ENCODE results near the gene NRXN3. TPM values are rescaled to one million over a fixed set of nuclear protein-coding genes. Genes with fewer than 3 reads are reported as not detected.

Gene NRXN3
- total RNA-seq, 1 donor from 2014 or later, result 35.6 TPM

DNA sequence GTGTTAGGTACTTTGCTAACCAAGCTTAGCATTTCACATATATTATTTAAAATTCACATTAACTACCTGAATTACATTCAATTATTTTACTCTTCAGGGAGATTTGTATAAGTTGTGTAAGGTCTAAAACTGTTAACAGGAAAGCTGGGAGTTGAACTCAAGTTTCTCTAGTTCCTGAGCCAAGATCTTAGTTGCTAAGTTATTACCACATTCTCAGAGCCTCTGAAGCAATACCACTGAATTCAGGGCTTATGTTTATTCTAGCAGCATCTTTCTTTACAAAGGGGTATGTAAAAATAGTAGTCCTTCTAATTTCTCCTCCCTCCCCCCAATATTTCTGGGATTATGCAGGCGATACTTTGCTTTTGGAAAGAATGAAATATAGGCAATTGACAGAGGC lies 1254.3 kb downstream of the NRXN3 start:
- no peak for DNase-seq

DNA sequence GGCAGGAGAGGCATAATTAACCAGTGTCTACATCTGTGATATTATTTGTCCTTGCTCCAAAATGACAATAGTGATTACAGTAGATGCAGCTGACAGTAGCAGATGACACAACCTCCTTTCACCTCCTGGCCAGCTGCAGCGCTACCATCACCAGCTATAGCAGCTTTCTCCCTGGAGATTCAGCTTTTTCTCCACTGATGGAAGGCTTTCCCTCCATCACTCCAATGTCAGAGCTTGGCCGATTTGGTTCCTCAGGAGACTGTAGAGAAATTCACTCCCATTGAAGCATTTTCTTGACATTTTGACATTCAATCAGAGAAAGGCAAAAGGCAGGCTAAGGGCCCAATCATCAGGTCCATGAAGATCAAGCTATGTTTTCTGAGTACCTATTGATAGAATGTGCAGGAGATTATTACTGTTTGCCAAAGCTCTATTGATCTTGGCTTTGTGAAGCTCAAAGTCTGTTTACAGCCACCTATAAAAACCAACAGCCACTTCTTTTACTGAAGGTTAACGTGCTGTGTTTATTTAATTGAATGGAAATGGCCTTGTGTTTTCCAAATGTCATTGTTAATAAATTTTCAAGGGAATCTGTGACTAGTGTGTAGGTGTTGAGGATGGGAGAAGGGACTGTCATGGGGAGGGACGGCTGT lies 1256.1 kb downstream of the NRXN3 start:
- DNase-seq, result no peak

DNA sequence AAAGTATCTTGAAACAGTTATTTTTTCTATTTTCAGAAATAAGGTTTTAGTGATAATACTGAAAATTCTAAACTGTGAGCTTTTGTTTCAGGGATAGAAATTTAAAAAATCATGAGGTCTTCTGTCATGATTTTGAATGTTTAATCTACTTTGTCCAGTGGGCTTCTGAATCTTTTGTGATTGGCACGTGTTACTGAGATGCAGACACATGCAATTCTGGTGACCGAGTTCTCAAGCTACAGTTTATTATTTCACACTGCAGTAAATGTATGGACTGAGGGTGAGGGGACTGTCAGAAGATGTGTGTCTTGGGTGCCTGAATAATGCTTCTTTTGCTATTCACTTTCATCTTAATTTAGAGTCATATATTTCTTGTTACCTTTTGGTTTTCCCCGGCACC lies 1262.5 kb downstream of the NRXN3 start:
- DNase-seq, result no peak

GRCh38 chr14:79436335-79436734 lies 1266.2 kb downstream of the NRXN3 start:
- DNase-seq, result no peak

GRCh38 chr14:79437951-79438350 lies 1267.8 kb downstream of the NRXN3 start:
- no peak for DNase-seq

DNA sequence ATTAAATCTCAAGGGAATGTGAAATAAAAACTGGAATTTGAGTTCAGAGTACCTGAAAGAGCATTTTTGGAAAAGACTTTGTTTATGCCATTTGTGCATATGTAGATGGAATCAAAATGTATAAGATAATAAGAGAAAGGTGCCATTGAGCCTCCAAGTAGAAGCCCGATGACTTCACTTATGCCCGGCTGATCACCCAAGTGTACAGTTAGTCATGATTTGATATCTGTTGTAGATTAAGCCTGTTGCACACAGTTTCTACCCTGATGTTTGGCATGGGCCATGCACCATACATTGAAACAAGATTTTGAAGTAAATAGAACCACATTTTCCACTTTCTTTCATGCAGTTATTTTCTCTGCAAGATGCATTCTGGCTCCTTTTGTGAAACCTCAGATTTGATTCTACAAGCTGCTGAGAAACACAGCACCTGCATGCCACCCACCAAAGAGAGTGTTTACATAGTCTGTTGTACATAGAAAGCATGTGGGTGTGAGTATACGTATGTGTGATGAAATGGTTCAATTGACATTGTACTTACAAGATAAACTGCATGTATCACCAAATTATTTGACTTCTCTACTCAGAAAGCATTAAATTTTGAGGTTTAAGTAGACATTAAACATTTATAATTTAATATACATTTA lies 1268.6 kb downstream of the NRXN3 start:
- DNase-seq, result no peak

DNA sequence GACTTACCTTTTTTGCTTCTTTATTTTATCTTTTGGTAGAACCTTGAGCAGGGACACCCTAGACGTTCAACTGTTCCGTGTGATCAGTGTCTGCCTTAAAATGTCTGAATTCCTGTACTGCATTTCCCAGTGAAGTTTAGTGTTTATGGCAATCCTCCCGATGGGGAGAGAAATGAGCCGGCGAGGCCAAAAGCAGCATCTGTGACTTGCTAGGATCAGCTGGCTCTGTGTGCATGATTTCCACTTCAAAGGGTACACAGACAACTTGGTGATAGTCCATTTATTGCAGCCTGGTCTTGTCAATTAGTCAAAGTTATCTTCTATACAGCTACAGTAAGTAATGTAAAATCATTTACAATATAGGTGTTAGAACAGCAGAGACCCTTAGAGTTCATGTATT lies 1272.6 kb downstream of the NRXN3 start:
- DNase-seq, result no peak

- DNase-seq, result no peak
Observed at GRCh38 chr14:79443602-79444001, 1273.4 kb downstream of the NRXN3 start.

GRCh38 chr14:79448960-79449359 lies 1278.8 kb downstream of the NRXN3 start:
- no peak for DNase-seq

- DNase-seq, result no peak
Observed at GRCh38 chr14:79451601-79452000, 1281.4 kb downstream of the NRXN3 start.

DNA sequence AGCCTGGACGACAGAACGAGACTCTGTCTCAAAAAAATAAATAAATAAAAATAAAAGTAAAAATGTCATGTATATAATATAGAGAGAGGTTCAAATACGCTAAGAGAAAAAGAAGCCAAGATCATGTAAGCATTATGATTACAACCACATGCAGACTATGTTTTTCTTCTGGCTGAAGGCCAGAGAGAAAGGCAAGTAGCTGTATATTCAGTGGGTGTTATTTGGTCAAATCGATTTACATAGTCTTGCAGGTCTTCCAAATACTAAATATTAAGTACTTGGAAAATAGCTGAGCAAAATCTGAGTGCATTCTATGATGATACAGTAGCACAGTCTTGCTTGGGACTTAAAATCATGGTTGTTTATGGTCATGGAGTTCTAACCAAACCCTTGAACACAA lies 1283.1 kb downstream of the NRXN3 start:
- DNase-seq, result no peak

GRCh38 chr14:79464468-79464867 lies 1294.3 kb downstream of the NRXN3 start:
- DNase-seq, result no peak

DNA sequence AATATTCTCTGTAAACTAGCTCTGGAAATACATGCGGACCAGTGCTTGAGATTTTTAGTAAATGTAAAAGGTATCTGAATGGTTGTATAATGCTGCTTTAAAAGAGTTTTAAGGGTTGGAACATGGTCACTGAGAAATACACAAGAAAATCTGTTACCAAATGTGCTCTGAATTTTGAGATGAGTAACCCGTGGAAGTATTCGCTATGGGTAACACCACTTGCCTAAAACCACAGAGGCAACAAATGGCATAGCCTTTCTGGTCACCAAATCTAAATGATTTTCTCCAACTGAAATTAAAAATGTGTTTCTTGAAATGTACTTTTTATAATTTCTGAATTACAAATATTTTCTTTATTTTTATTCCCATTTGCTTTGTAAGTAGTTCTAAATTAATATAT lies 1295.5 kb downstream of the NRXN3 start:
- no peak for DNase-seq

- no peak for DNase-seq
Observed at GRCh38 chr14:79466938-79467527, 1296.9 kb downstream of the NRXN3 start.

DNA sequence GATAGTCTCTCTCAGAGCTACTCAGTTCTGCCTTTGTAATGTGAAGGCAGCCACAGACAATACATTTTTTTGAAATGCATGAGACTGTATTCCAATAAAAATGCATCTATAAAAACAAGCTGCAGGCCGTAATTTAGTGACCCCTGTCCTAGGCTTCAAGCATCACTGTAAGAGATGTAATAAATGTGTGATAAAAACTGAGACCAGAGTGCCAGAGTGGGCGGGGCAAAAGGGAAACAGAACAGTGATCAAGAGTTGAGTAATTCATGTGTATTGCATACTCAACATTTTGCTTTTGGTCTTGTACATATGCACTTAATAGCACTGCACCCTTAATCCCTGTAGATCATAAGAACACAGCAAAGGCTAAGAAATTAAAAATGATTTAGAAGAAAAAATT lies 1297.7 kb downstream of the NRXN3 start:
- no peak for DNase-seq

DNA sequence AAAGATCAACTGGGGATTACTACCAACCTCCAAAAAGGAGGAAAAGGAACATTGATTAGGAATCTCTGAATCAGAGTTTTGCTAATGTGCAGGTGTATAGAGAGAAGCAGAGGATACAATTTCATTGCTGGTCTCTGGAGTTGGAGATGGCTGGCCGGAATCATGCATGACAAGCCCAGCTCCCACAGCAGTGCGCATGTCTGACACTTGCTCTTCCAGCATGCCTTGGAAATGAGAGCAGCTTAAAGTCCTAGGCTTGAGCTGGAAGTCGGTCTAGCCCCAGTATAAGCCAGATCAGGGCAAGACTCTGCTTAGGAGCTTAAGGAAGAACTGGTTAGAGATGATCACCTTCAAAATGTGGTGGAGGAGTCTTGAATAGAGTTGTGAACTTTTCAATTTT lies 1298.3 kb downstream of the NRXN3 start:
- no peak for DNase-seq

DNA sequence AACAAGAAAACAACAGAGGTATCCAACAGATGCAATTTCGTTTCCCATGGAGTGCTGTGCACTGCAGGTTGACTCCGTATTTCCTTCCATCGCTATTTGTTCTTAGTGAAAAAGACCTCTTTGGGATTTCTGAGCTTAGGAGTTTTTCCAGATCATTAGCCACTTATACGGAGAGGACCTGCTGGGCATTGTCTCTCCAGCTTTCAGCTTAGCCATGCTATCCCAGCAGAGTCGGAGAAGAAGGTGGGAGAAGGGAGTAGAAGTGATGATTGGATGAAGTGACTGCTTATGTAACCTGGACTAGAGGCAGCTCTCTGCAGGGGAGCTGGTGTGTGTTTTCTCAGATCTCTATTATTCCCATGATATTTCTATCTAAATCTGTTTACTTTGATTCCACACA lies 1303.5 kb downstream of the NRXN3 start:
- DNase-seq, result no peak

DNA sequence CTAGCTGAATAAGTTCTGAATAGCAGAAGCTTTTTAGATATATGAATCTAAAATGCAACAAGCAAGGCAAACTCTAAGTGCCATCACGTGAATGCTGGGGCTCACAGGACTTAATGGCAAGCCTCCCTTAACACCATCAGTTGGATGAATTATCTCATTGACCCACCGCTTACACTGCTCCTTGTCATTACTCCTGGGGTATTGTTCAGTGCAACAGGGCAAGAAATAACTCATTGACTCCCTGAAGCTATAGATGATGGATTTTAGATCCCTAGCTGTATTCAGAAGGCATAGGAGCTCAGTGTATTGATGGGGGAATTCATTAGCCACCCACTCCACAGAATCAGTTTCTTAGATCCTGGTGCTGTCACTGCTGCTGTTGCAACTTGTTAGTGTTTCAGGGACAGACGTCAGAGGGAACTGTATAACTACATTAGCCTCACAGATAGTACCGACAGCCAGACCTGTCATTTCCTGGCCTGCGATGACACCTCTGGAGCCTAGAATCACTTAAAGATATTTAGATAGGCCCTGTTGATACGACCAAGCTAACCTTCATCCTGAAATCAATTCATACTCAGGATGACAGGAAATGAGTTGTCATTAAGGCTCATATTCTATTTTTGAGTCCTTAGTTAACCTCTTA lies 1305.8 kb downstream of the NRXN3 start:
- no peak for DNase-seq

DNA sequence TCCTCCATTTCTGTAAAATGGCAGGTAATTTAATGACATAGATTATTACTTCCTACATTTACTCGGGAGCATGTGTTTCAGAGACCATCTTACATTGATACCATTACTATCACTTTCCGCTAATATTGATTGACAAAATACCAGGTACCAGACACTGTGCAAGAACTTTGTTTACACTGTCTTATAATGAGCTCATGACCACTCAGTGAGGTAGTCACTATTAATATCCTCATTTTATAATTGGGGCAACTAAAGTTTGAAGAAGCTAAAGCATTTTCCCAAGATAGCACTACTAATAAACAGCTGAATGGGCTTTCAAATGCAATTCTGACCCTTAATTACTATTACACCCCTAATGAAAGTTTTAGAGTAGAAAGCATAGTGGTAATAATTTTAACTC lies 1306.4 kb downstream of the NRXN3 start:
- DNase-seq, result no peak

- no peak for DNase-seq
Observed at GRCh38 chr14:79480212-79480611, 1310.0 kb downstream of the NRXN3 start.

DNA sequence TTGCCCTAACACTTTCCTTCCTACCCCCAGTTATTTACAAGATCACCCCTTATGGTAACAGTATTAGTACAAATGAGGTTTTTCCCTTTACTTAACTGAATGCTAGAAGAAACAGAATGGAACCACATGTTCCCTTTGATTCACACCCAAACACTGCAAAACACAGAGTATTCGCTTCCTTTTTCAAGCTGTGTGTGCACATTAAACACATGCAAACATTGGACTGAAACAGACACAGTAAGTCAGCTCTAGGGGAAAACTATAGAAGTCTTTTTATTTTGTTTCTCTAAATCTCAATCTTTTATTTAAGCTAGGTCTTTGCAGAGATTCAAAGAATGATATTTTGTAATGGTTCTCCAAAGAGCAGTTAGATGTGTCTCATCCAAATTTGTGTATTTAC lies 1312.7 kb downstream of the NRXN3 start:
- DNase-seq, result no peak

GRCh38 chr14:79483477-79484388 lies 1313.6 kb downstream of the NRXN3 start:
- peak; percentile 13 for DNase-seq
